Skeletal muscle satellite cell (primary cell): Measurements from ENCODE around the gene TTC22.

ENCODE experiments used
- H3K27me3 ChIP-seq: 2 replicates; pipeline ENCODE4 v1.7.0; 2013; ENCODE audit warnings: low read length; ENCODE audit not compliant: control insufficient read depth, insufficient read depth
- H3K36me3 ChIP-seq: 2 replicates; pipeline ENCODE4 v1.7.0; 2013; ENCODE audit warnings: mild to moderate bottlenecking, control low read depth, low read length; ENCODE audit not compliant: insufficient read depth
- H3K4me1 ChIP-seq: 2 replicates; pipeline ENCODE4 v1.7.0; 2013; ENCODE audit warnings: low read length; ENCODE audit not compliant: control insufficient read depth, insufficient read depth
- H3K4me2 ChIP-seq: 2 replicates; pipeline ENCODE4 v1.7.0; 2013; ENCODE audit warnings: mild to moderate bottlenecking, low read length
- H3K4me3 ChIP-seq: 2 replicates; pipeline ENCODE4 v1.7.0; 2013; ENCODE audit warnings: low read length
- H3K9ac ChIP-seq: 2 replicates; pipeline ENCODE4 v1.7.0; 2013; ENCODE audit warnings: mild to moderate bottlenecking, low read depth, low read length, moderate library complexity
- H3K9me3 ChIP-seq: replicated peaks from 2 replicates; pipeline ENCODE4 v1.7.0; 2013; ENCODE audit warnings: mild to moderate bottlenecking, control low read depth, low read length

The TTC22 gene

DNA sequence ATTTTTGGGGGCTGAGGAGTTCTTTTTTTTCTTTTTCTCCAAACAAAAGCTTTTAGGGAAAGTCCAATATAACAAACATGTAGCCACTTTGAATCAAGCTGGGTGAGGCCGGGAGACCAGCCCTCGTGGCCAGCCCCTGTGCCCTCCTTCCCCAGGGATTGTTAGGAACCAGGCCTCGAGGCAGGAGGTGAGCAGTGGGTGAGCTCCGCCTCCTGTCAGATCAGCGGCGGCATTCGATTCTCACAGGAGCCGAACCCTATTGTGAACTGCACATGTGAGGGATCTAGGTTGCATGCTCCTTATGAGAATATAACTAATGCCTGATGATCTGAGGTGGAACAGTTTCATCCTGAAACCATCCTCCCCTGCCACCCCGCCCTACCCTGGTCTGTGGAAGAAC, 41.8 kb upstream of the TTC22 start:
- H3K4me2 ChIP-seq: no peak overlapping the region
- no peak overlapping the region for H3K4me3 ChIP-seq
- H3K4me1 ChIP-seq: no peaks in the 10 kb centered on the region
- peaks cover 8% of the 10 kb centered on the region for H3K27me3 ChIP-seq
- H3K36me3 ChIP-seq: peaks cover under 1% of the 10 kb centered on the region
- no peak overlapping the region for H3K9ac ChIP-seq
- H3K9me3 ChIP-seq: no peaks in the 10 kb centered on the region

DNA sequence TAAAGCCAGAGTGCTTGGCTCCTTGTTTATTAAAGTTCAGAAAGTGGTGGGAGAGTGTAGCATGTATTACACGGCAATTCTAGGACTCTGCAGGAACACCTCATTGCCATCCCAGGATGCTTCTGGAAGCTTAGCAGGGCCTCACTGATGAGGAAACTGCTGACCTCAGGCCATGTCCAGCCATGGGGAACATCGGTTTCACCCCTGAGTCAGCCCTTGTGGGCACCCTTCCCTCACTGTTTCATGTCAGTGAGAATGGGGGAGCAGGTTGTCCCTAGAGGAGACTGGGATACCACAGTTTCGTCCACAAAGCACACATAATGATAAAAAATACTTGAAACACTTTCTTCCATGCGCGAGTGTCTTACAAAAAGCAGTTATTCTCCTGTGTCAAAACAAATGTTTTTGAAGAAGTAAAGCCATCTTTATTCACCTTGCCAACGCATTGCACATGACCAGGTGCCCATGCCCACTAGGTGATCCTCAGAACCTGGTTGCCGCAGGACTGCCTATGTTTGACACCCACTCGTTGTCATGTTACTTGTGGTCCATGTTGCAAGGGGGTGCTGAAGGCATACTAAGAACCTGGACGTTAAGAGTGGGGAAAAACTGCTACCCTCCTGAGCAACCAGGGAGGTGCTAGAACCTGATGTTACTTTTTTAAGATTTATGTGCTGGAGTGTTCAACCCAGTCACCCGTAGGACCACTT, 41.2 kb upstream of the TTC22 start:
- Histone ChIP-seq H3K36me3 (no peaks in the 10 kb centered on the region), H3K27me3 (peaks cover 12% of the 10 kb centered on the region), H3K4me2 (no peak overlapping the region), H3K4me3 (no peak overlapping the region), H3K9me3 (no peaks in the 10 kb centered on the region), H3K9ac (no peak overlapping the region), H3K4me1 (no peaks in the 10 kb centered on the region)

DNA sequence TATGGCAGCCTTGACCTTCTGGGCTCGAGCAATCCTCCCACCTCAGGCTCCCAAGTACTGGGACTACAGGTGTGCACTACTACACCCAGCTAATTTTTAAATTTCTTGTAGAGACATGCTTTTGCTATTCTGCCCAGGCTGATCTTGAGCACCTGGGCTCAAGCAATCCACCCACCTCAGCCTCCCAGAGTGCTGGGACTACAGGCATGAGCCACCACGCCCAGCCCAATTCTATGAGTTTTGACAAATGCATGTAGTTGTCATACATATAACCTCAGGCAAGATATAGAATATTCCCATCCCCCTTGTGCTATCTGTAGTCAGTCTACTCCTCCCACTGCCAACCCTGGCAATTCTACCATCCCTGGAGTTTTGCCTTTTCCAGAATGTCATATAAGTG, 38.7 kb upstream of the TTC22 start:
- Histone ChIP-seq H3K4me1 (no peaks in the 10 kb centered on the region), H3K4me3 (no peak overlapping the region), H3K9me3 (no peaks in the 10 kb centered on the region), H3K9ac (no peak overlapping the region), H3K36me3 (no peaks in the 10 kb centered on the region), H3K4me2 (no peak overlapping the region), H3K27me3 (peaks cover 32% of the 10 kb centered on the region)

DNA sequence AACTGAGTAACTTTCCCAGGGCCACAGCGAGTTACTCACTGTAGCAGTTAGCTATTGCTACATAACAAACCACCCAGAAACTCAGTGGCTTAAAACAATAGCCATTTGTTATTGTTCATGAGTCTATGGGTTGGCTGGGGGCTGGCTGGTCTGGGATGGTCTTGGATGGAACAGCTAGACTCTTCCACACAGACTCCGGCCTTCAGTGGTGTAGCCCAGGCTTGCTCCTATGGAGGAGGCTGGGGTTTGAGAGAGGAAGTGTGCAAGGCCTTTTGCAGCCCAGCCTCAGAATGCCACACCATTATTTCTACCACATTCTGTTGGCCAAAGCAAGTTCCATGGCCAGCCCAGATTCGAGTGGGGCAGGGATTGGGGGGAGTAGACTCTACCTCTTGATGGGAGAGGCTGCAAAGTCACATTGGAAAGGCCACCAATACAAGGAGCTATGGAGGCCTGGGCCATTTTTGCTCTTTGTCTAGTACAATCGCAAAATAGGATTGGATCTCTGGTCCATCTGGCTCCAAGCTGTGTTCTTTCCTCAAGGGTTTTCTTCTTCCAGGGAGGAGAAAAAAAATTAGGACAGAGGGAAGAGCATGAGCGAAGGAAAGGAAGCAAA, 37.5 kb upstream of the TTC22 start:
- H3K27me3 ChIP-seq: peaks cover 43% of the 10 kb centered on the region
- no peak overlapping the region for H3K9ac ChIP-seq
- H3K4me2 ChIP-seq: no peak overlapping the region
- no peaks in the 10 kb centered on the region for H3K36me3 ChIP-seq
- H3K9me3 ChIP-seq: no peaks in the 10 kb centered on the region
- H3K4me1 ChIP-seq: no peaks in the 10 kb centered on the region
- H3K4me3 ChIP-seq: no peak overlapping the region

DNA sequence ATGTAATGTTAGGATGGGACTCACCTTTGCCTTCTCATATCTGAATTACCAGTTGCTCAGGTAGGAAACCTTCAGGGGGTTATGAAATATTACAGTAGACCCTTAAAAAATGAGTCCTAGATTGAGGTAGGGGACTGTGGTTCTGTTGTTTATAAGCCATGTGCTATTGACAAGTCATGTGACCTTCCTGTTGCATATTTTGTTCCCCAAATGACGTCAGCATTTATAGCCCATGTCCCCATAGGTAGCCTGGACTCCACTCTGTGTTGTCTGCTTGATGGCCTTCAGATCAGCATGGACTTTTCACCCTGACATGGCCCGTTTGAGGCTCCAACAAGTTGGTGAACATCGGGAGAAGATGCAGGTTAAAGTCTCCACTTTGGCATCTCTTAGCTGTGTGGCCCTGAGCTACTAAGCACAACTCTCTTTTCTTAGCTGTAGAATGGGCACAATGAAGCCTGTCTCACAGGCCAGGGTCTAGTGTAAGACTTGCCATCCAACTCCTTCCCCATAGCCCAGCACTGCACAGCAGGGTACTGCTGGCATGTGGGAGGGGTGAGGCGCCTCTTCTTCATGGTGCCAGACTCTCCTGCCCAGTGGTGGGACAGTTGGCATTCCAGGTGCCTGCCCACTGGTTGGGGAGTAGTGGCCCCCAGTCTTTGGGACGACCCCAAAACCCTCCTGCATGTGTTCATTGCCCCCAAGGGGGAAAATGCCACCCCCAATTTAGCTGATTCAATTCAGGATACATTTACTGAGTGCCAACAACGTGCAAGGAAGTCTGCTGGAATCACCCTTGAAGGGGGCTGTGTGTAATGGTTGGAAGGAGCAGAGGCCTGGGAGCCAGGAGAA, 36.1 kb upstream of the TTC22 start:
- no peak overlapping the region for H3K9ac ChIP-seq
- H3K9me3 ChIP-seq: no peaks in the 10 kb centered on the region

DNA sequence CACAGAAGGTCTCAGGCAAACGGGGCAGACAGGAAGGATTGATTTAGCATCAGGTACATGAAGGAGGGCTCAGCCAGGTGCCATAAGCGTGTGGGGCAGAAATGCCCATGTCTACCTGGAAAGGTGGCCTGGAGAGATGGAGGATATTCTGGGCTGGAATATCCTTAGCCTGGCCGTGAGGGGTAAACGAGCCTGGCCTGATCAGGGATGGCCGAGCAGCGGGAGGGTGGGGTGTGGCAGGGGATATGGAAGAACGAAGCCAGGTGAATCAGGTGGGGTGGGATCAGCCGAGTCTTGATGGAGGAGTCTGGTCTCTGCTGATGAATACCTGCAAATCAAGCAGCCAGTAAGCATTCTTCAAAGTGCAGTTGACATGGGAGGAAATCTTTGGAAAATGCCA, 35.5 kb upstream of the TTC22 start:
- Histone ChIP-seq H3K4me3 (no peak overlapping the region), H3K4me2 (no peak overlapping the region), H3K9me3 (no peaks in the 10 kb centered on the region), H3K4me1 (no peaks in the 10 kb centered on the region), H3K36me3 (no peaks in the 10 kb centered on the region), H3K27me3 (peaks cover 57% of the 10 kb centered on the region), H3K9ac (no peak overlapping the region)

More for the DNA sequence above, 36.1 kb upstream of the TTC22 start:
- H3K4me3 ChIP-seq: no peak overlapping the region
- H3K4me1 ChIP-seq: no peaks in the 10 kb centered on the region
- no peak overlapping the region for H3K4me2 ChIP-seq
- H3K27me3 ChIP-seq: peaks cover 53% of the 10 kb centered on the region
- no peaks in the 10 kb centered on the region for H3K36me3 ChIP-seq

DNA sequence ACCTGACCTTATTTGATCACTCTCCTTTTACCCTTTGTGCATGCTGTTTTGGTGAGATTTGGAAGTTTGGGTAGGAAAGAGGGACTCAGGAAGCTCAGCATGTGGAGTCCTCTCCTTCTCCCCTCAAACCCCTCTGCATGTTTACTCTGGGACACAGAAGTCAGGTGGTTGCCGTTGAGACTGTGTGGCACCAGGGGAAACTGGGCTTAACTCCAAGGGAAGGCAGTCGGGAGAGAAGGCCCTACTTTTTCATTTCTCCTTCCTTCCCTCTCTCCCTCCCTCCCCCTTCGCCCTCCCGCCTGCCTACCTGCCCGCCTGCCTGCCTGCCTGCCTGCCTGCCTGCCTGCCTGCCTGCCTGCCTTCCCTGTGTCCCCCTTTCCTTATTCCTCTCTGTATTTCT, 34.8 kb upstream of the TTC22 start:
- Histone ChIP-seq H3K4me2 (no peak overlapping the region), H3K27me3 (peaks cover 57% of the 10 kb centered on the region), H3K4me3 (no peak overlapping the region), H3K36me3 (no peaks in the 10 kb centered on the region), H3K4me1 (no peaks in the 10 kb centered on the region), H3K9me3 (no peaks in the 10 kb centered on the region), H3K9ac (no peak overlapping the region)

DNA sequence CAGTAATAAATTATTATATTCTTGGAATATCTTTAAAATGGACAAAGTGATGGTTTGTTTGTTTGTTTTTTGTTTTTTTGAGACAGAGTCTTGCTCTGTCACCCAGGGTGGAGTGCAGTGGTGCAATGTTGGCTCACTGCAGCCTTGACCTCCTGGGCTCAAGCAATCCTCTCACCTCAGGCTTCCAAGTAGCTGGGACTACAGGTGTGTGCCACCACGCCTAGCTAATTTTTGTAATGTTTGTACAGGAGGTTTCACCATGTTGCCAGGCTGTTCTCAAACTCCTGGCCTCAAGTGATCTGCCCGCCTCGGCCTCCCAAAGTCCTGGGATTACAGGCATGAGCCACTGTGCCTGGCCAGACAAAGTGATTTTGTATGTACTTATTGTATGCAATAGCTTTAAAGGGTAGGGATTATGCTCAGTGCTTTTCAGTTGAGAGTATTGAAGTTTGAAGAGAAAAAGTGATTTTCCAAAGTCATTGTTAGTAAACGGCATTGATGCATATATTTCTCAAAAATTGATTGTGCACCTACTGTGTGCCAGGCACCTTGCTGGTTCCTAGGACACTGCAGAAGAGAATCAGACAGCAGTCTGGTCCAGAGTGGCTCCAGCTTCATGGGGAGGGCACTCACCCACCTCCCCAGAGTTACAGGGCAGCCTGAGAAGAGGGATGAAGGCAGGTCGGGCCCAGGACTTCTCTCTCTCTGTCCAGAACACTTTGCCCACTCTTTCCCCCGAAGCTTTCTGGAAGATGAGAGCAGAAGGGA, 34.2 kb upstream of the TTC22 start:
- Histone ChIP-seq H3K4me1 (no peaks in the 10 kb centered on the region), H3K9ac (no peak overlapping the region), H3K27me3 (peaks cover 56% of the 10 kb centered on the region), H3K4me3 (no peak overlapping the region), H3K9me3 (no peaks in the 10 kb centered on the region), H3K36me3 (no peaks in the 10 kb centered on the region), H3K4me2 (no peak overlapping the region)

DNA sequence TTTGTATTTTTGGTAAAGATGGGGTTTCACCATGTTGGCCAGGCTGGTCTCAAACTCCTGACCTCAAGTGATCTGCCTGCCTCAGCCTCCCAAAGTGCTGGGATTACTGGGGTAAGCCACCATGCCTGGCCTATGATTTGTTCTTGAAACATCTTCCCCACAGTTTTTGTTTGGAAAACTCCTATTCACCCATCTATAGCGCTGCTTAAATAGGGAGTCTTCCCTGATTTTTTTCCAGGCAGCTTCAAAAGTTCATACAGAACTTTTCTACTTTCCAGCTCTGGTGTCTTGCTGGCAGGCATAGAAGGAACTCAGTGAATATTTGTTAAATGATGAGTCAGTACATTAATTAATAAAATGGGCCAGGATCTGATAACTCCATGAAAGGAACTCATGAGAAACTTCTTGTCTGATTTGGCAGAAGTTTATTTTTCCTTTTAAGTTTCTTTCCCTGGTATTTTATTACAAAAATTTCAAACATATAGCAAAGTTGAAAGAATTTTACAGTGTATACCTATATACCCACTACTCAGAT, 33.0 kb upstream of the TTC22 start:
- H3K27me3 ChIP-seq: peaks cover 56% of the 10 kb centered on the region
- no peaks in the 10 kb centered on the region for H3K36me3 ChIP-seq
- no peaks in the 10 kb centered on the region for H3K9me3 ChIP-seq

DNA sequence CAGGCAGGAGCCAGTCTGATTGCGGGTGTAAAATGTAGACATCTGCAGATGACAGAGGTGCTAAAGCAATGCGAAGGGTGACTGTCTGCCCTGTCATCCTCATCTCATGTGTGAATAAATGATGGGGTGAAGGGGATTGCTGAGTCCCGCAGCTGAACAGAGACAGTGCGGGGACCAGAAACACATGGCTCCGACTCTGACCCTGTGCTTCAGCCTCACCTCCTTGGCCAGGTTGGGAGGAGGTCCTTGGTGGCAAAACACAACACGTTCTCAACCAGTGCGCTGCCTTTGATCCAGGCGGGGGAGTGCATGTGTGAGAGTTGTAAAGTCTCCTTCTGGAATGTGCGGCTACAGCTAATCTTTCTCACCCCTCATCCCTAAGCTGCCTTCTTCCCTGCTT, 32.0 kb upstream of the TTC22 start:
- H3K4me2 ChIP-seq: no peak overlapping the region
- no peaks in the 10 kb centered on the region for H3K36me3 ChIP-seq
- peaks cover 51% of the 10 kb centered on the region for H3K27me3 ChIP-seq
- H3K4me1 ChIP-seq: no peaks in the 10 kb centered on the region
- H3K4me3 ChIP-seq: no peak overlapping the region
- H3K9me3 ChIP-seq: peaks cover 2% of the 10 kb centered on the region
- H3K9ac ChIP-seq: no peak overlapping the region

More for the DNA sequence above, 33.0 kb upstream of the TTC22 start:
- Histone ChIP-seq H3K4me2 (no peak overlapping the region), H3K4me3 (no peak overlapping the region), H3K9ac (no peak overlapping the region), H3K4me1 (no peaks in the 10 kb centered on the region)
